Type B pancreatic cell (in vitro differentiated cells): ENCODE measurements around the gene HCFC2. TPM values are rescaled to one million over a fixed set of nuclear protein-coding genes. Genes with fewer than 3 reads are reported as not detected.

Source experiments
- DNase-seq: peaks from one replicate; pipeline ENCODE4 v3.0.0; 2021; ENCODE audit warnings: mixed read lengths; ENCODE audit not compliant: unreplicated experiment; ENCODE audit errors: extremely low spot score
- H3K27ac Mint-ChIP-seq: 2 replicates; pipeline ENCODE4 v1.8.0; 2021; ENCODE audit warnings: mild to moderate bottlenecking, mixed read lengths
- H3K27me3 Mint-ChIP-seq: 2 replicates; pipeline ENCODE4 v1.8.0; 2021; ENCODE audit warnings: mixed read lengths
- H3K36me3 Mint-ChIP-seq: 2 replicates; pipeline ENCODE4 v1.8.0; 2021; ENCODE audit warnings: mixed read lengths
- H3K4me1 Mint-ChIP-seq: one replicate; pipeline ENCODE4 v1.8.0; 2021; ENCODE audit warnings: mixed read lengths; ENCODE audit not compliant: unreplicated experiment
- H3K4me3 Mint-ChIP-seq: 2 replicates; pipeline ENCODE4 v1.8.0; 2021; ENCODE audit warnings: mild to moderate bottlenecking, mixed read lengths
- H3K9me3 Mint-ChIP-seq: 2 replicates; pipeline ENCODE4 v1.8.0; 2021; ENCODE audit warnings: mixed read lengths
- total RNA-seq: library from RNA; stranded (reverse); gene quantifications from 2 replicates; pipeline ENCODE4 v1.2.1, GENCODE V29; 2021; ENCODE audit warnings: low replicate concordance
- TF ChIP-seq, protein P1 (sequence below): fragments of 200-600 bp; sonication (generic); conservative IDR thresholded peaks from 2 replicates; pipeline ENCODE4 v1.5.0; 2021; ENCODE audit warnings: antibody characterized with exemption, mild to moderate bottlenecking

The HCFC2 gene
- total RNA-seq, 1 donor from 2014 or later: 11.2 TPM

DNA sequence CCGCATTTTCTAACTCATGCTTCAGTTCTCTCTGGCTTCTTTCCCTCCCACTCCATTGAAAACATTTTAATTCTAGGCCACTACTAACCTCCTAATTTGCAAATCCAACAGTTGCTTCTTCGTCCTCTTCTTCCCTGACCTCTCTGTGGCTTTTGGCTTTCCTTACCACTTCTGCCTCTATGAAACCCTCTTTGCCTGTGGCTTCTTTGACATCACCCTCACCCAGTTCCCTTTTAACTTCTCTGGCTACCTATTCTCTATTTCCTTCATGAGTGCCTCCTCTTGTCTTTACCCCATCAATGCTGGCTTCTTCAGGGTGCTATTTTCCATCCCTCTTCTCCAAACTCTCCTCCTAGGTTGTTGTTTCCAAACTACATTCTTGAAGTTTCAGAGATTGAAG lies 4.4 kb upstream of the HCFC2 start:
- TF ChIP-seq, protein P1, sequence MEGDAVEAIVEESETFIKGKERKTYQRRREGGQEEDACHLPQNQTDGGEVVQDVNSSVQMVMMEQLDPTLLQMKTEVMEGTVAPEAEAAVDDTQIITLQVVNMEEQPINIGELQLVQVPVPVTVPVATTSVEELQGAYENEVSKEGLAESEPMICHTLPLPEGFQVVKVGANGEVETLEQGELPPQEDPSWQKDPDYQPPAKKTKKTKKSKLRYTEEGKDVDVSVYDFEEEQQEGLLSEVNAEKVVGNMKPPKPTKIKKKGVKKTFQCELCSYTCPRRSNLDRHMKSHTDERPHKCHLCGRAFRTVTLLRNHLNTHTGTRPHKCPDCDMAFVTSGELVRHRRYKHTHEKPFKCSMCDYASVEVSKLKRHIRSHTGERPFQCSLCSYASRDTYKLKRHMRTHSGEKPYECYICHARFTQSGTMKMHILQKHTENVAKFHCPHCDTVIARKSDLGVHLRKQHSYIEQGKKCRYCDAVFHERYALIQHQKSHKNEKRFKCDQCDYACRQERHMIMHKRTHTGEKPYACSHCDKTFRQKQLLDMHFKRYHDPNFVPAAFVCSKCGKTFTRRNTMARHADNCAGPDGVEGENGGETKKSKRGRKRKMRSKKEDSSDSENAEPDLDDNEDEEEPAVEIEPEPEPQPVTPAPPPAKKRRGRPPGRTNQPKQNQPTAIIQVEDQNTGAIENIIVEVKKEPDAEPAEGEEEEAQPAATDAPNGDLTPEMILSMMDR: no peak
- no peak overlapping the region for H3K4me3 Mint-ChIP-seq
- H3K27me3 Mint-ChIP-seq: peaks cover 46% of the 10 kb centered on the region
- DNase-seq: no peak
- H3K27ac Mint-ChIP-seq: no peak overlapping the region
- peaks cover under 1% of the 10 kb centered on the region for H3K4me1 Mint-ChIP-seq
- no peaks in the 10 kb centered on the region for H3K9me3 Mint-ChIP-seq
- H3K36me3 Mint-ChIP-seq: no peaks in the 10 kb centered on the region

DNA sequence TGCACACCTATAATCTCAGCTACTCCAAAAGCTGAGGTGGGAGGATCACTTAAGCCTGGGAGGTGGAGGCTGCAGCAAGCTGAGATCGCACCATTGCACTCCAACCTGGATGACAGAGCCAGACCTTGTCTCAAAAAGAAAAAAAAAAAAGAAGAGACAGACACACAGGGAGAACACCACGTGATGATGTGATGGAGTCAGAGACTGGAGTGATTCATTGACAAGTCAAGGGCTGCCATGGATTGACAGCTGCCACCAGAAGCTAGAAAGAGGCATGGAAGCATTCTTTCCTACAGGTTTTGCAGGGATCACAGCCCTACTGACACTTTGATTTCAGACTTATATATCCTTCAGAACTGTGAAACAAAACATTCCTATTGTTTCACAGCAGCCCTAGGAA lies 3.5 kb upstream of the HCFC2 start:
- Mint-ChIP-seq H3K27me3 (peaks cover 40% of the 10 kb centered on the region), H3K4me3 (no peak overlapping the region), H3K36me3 (no peaks in the 10 kb centered on the region), H3K27ac (no peak overlapping the region), H3K4me1 (peaks cover 8% of the 10 kb centered on the region), H3K9me3 (no peaks in the 10 kb centered on the region)
- no peak for DNase-seq
- TF ChIP-seq, protein P1: no peak

DNA sequence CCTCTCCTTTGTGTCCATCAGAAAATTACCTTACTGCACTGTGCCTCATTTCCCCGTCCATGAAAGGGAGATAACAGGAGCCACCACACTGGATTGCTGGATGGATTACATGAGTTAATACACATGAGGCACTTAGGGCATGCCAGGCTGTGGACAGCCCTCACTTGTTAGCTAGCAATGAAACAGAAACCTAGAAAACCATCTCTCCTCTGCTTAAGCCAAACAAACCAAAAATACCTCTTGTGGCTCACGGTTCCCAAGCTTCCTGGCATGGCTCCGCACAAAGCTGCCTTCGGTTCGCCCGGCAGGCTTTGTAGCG lies 660 bp upstream of the HCFC2 start:
- TF ChIP-seq, protein P1: no peak
- H3K9me3 Mint-ChIP-seq: no peaks in the 10 kb centered on the region
- no peak for DNase-seq
- peak overlapping the region; percentile 94 for H3K4me3 Mint-ChIP-seq
- peaks cover 12% of the 10 kb centered on the region for H3K4me1 Mint-ChIP-seq
- H3K27ac Mint-ChIP-seq: peak overlapping the region; percentile 44
- H3K36me3 Mint-ChIP-seq: peaks cover 4% of the 10 kb centered on the region
- peaks cover 28% of the 10 kb centered on the region for H3K27me3 Mint-ChIP-seq

DNA sequence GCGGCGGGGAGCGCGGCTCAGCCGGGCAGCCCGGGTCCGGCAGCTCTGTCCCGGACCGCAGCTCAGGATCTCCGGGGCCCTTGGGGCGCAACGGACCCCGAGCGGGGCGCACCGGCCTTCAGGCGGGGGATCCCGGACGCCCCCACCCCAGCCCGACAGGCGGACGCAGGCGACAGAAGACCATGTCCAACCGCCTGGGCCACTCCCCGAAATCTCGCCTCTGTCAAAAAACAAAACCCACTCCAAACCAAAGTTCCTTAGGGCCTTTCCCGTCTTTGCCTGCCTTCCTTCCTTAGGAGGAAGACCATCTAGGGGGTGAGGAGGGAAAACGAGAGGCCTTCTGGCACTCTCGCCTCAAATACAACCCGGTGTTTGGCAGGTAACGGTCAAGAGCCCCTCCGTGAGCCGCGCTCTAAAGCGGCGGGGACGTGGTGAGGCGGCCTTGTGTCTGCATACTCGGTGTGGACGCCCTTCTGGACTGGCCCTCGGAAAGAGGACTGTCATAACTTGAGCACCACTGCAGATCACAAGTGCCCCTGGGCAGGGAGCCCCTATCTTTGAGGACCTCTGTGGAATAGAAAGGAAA lies 604 bp downstream of the HCFC2 start:
- Mint-ChIP-seq H3K9me3 (no peaks in the 10 kb centered on the region), H3K27me3 (peaks cover 18% of the 10 kb centered on the region), H3K4me1 (peaks cover 12% of the 10 kb centered on the region), H3K27ac (peak overlapping the region; percentile 78), H3K36me3 (peaks cover 4% of the 10 kb centered on the region), H3K4me3 (peak overlapping the region; percentile 92)
- no peak for DNase-seq
- TF ChIP-seq, protein P1: no peak

DNA sequence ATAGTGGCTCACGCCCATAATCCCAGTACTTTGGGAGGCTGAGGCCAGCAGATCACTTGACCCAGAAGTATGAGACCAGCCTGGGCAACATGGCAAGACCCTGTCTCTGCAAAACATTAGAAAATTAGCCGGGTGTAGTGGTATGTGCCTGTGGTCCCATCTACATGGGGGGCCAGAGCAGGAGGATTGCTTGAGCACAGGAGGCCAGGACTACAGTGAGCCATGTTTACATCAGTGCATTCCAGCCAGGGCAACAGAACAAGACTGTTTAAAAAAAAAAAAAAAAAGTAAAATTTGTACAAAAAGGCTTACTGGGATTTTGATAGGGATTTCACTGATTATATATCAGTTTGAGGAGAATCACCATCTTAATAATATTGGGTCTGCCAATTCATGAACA lies 7.8 kb downstream of the HCFC2 start:
- no peak for DNase-seq
- Mint-ChIP-seq H3K4me3 (no peak overlapping the region), H3K9me3 (no peaks in the 10 kb centered on the region), H3K36me3 (peaks cover 13% of the 10 kb centered on the region), H3K4me1 (no peaks in the 10 kb centered on the region), H3K27me3 (no peaks in the 10 kb centered on the region), H3K27ac (no peak overlapping the region)
- TF ChIP-seq, protein P1: no peak

DNA sequence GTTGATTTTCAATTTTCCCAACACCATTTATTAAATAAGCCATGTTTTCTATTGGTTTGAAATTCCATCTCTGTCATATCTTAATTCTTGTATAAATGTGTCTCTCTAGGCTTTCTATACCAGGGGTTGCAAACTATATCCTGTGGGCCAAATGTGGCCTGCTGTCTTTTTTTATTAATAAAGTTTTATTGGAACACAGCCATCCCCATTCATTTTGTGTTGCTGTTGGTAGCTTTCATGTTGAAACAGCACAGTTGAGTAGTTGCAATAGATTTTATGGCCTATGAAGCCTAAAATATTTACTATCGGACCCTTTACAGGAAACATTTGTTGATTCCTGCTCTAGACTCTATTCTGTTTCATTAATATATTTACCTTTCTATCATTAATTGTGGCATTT lies 9.4 kb downstream of the HCFC2 start:
- Mint-ChIP-seq H3K27ac (no peak overlapping the region), H3K36me3 (peaks cover 9% of the 10 kb centered on the region), H3K9me3 (no peaks in the 10 kb centered on the region), H3K4me1 (no peaks in the 10 kb centered on the region), H3K27me3 (no peaks in the 10 kb centered on the region), H3K4me3 (no peak overlapping the region)
- TF ChIP-seq, protein P1: no peak
- DNase-seq: no peak
